Right lobe of liver (tissue), 4 donors: ENCODE results near the gene OTUD4.

Experiments
- POLR2A ChIP-seq: fragments of 450-650 bp; IDR thresholded peaks from one replicate; pipeline ENCODE4 v1.6.1; 2017; ENCODE audit warnings: antibody characterized with exemption, mild to moderate bottlenecking
- TF ChIP-seq, protein P1 (sequence below), 4 donors: fragments of 200-600 bp in 3 of 4; fragments of 450-650 bp in 1 of 4; IDR thresholded peaks; one replicate each; pipeline versions ENCODE4 v1.5.1 to v1.8.0; 2016 to 2022; ENCODE audit warnings: antibody characterized with exemption in 4 of 4, mild to moderate bottlenecking in 2 of 4
- donor health status: DM: no; HTN: no; CAD: no.
- donor health status: DM: no; HTN: no; CAD: no.
- donor health status: DM: no; HTN: yes; CAD: no.

- TF ChIP-seq, protein P1, sequence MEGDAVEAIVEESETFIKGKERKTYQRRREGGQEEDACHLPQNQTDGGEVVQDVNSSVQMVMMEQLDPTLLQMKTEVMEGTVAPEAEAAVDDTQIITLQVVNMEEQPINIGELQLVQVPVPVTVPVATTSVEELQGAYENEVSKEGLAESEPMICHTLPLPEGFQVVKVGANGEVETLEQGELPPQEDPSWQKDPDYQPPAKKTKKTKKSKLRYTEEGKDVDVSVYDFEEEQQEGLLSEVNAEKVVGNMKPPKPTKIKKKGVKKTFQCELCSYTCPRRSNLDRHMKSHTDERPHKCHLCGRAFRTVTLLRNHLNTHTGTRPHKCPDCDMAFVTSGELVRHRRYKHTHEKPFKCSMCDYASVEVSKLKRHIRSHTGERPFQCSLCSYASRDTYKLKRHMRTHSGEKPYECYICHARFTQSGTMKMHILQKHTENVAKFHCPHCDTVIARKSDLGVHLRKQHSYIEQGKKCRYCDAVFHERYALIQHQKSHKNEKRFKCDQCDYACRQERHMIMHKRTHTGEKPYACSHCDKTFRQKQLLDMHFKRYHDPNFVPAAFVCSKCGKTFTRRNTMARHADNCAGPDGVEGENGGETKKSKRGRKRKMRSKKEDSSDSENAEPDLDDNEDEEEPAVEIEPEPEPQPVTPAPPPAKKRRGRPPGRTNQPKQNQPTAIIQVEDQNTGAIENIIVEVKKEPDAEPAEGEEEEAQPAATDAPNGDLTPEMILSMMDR (IDR thresholded peaks at IDR 0.05) = no peak
- no peak for TF ChIP-seq POLR2A
Observed at GRCh38 chr4:145177511-145177905, 2.9 kb downstream of the OTUD4 start.
